A549 (cell line): ENCODE measurements around the gene H2AZ2. TPM values are rescaled to one million over a fixed set of nuclear protein-coding genes. Genes with fewer than 3 reads are reported as not detected.

Experiments used
- ATAC-seq, 2 experiments: fragments of 200-7000 bp in 1 of 2; fragments of >200 bp in 1 of 2; cut with Nextera tagmentation in 1 of 2; cut with Tn5 transposase in 1 of 2; 3 replicates each; pipeline versions ENCODE4 v1.8.0 to v1.9.1; 2018 to 2020; ENCODE audit warnings: mild to moderate bottlenecking in 1 of 2, moderate library complexity in 1 of 2
- CTCF ChIA-PET: fragments of 300-600 bp; sonication (Branson Sonifier 250); formaldehyde crosslinking; extraction: SDS; loops from one replicate; lab custom pipeline; 2021; ENCODE audit warnings: antibody characterized with exemption, inconsistent platforms; lab: Yijun Ruan, JAX
- POLR2A ChIA-PET: fragments of 350-600 bp; formaldehyde crosslinking; extraction: SDS; loops from one replicate; lab custom pipeline; 2021; ENCODE audit warnings: antibody characterized with exemption, inconsistent platforms; lab: Yijun Ruan, JAX
- DNase-seq, 2 experiments: peaks; one replicate each; pipeline versions ENCODE4 v3.0.0 to v3.0.0-alpha.2; 2011 to 2016; ENCODE audit warnings: low read depth in 1 of 2, low spot score in 1 of 2
- FAIRE-seq: peaks from 2 replicates; lab custom pipeline; 2011; peaks lifted over from hg19 to GRCh38; lab: Jason Lieb, UNC
- H3K27ac ChIP-seq, 2 experiments: fragments of >200 bp; sonication (Bioruptor Twin); formaldehyde crosslinking; 3 replicates each; pipeline ENCODE4 v1.5.1; 2016 to 2017
- H3K4me1 ChIP-seq: fragments of >200 bp; sonication (Bioruptor Twin); formaldehyde crosslinking; 3 replicates; pipeline ENCODE4 v1.6.1; 2016
- H3K4me2 ChIP-seq: fragments of >200 bp; sonication (Bioruptor Twin); formaldehyde crosslinking; 3 replicates; pipeline ENCODE4 v1.6.1; 2016
- H3K4me3 ChIP-seq: fragments of >200 bp; sonication (Bioruptor Twin); formaldehyde crosslinking; 3 replicates; pipeline ENCODE4 v1.5.1; 2016
- H3K9me3 ChIP-seq: fragments of >200 bp; sonication (Bioruptor Twin); formaldehyde crosslinking; 3 replicates; pipeline ENCODE4 v1.6.1; 2016
- BHLHE40 ChIP-seq: IDR thresholded peaks from 2 replicates; pipeline ENCODE4 v1.6.1; 2012; ENCODE audit warnings: low read depth, low read length, inconsistent platforms
- CBX8 ChIP-seq: fragments of 200-600 bp; sonication (generic); IDR thresholded peaks from 2 replicates; pipeline ENCODE4 v1.6.1; 2016
- CEBPB ChIP-seq, 2 experiments: fragments of >200 bp in 1 of 2; sonication (Bioruptor Twin) in 1 of 2; formaldehyde crosslinking in 1 of 2; IDR thresholded peaks; 2 replicates each; pipeline ENCODE4 v1.6.1; 2012 to 2016
- EHF ChIP-seq: fragments of 250-450 bp; sonication (Bioruptor Pico); IDR thresholded peaks from 2 replicates; pipeline ENCODE4 v1.5.0; 2020; ENCODE audit warnings: mild to moderate bottlenecking
- EHMT2 ChIP-seq: fragments of 200-600 bp; sonication (generic); IDR thresholded peaks from 2 replicates; pipeline ENCODE4 v1.6.1; 2016; ENCODE audit warnings: antibody characterized with exemption, low read depth, mild to moderate bottlenecking, moderate library complexity
- HOXB5 ChIP-seq: fragments of 250-450 bp; sonication (Bioruptor Pico); IDR thresholded peaks from 2 replicates; pipeline ENCODE4 v1.5.0; 2020; ENCODE audit warnings: mild to moderate bottlenecking, moderate library complexity
- JUN ChIP-seq, 2 experiments: fragments of >200 bp; sonication (Bioruptor Twin); formaldehyde crosslinking; IDR thresholded peaks; 2 replicates in 1 of 2; 3 replicates in 1 of 2; pipeline ENCODE4 v1.6.1; 2016 to 2017
- NFE2L2 ChIP-seq: fragments of 150-350 bp; conservative IDR thresholded peaks from 2 replicates; pipeline ENCODE4 v1.6.1; 2014; ENCODE audit warnings: low read length
- NR3C1 ChIP-seq: fragments of >200 bp; sonication (Bioruptor Twin); formaldehyde crosslinking; IDR thresholded peaks from 3 replicates; pipeline ENCODE4 v1.6.1; 2017
- POLR2AphosphoS2 ChIP-seq: conservative IDR thresholded peaks from 2 replicates; pipeline ENCODE4 v1.6.1; 2012; ENCODE audit warnings: low read length, improper control_type of control experiment, inconsistent platforms
- RCOR1 ChIP-seq: fragments of 150-350 bp; IDR thresholded peaks from 2 replicates; pipeline ENCODE4 v1.6.1; 2014; ENCODE audit warnings: antibody characterized with exemption, low read length, low read depth
- REST ChIP-seq: fragments of 200-600 bp; sonication (generic); IDR thresholded peaks from 2 replicates; pipeline ENCODE4 v1.6.1; 2016; ENCODE audit warnings: antibody characterized with exemption, mild to moderate bottlenecking, moderate library complexity
- ZNF302 ChIP-seq: fragments of 250-450 bp; sonication (Bioruptor Pico); IDR thresholded peaks from 2 replicates; pipeline ENCODE4 v1.9.0; 2021; ENCODE audit warnings: inconsistent platforms, mild to moderate bottlenecking, moderate library complexity
- WGBS: methylation state at CpG from one replicate; pipeline ENCODE4 v1.1.6; 2017; ENCODE audit errors: missing lambda C conversion rate; 5-methylcytosine and 5-hydroxymethylcytosine counted together
- polyA plus RNA-seq, 4 experiments: library from polyadenylated mRNA; depleted of rRNA in 3 of 4; stranded (reverse); fragments of >200 nt; fragmentation: RNase III in 1 of 4; extraction: RNeasy Plus Mini Kit Qiagen cat#74134 plus additional on column Dnase treatment in 1 of 4; gene quantifications; 2 replicates in 3 of 4; 3 replicates in 1 of 4; pipeline ENCODE4 v1.2.3, GENCODE V29; 2011 to 2017
- TF ChIP-seq, protein P1 (sequence below): fragments of 150-350 bp; IDR thresholded peaks from 2 replicates; pipeline ENCODE4 v1.6.1; 2014; ENCODE audit warnings: low read depth, mild to moderate bottlenecking, low read length
- TF ChIP-seq, protein P2 (sequence below): fragments of >200 bp; sonication (Bioruptor Twin); formaldehyde crosslinking; IDR thresholded peaks from 3 replicates; pipeline ENCODE4 v1.6.1; 2016
- TF ChIP-seq, protein P3 (sequence below): fragments of 250-450 bp; sonication (Bioruptor Pico); IDR thresholded peaks from 2 replicates; pipeline ENCODE4 v1.5.0; 2021; ENCODE audit warnings: mild to moderate bottlenecking, moderate library complexity, borderline replicate concordance

Gene H2AZ2
- polyA plus RNA-seq, 2 of the 4 experiments (the other 2 are of a cell fraction) = 241 to 262 TPM

DNA sequence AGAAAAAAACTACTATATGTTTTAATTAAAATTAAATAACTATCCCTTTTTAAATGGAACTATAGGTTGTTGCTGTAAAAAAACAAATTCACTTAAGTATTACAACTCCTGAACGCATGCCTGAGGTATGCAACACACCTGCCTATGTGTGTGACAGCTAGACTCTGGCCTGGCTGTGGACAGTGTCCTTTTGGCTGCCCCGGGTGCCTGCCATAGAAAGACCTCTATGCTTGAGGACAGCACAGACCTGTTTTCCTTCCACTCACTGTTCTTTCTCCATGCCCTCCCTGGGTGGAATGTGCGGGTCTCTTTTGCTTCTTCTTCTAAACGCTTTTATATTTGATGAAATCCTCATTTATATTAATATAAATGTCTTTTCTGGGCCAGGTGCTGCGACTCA, 57.9 kb downstream of the H2AZ2 start:
- DNase-seq = no peak
- H3K4me2 ChIP-seq = no peak overlapping the region
- FAIRE-seq = no peak
- 85% methylated on average over 5 of the region's 5 CpGs for WGBS
- peaks cover 11% of the 10 kb centered on the region; the same call in 2 of the 3 replicates for H3K4me1 ChIP-seq
- no peak for ATAC-seq
- no peak overlapping the region for H3K4me3 ChIP-seq
- no peak overlapping the region for H3K27ac ChIP-seq
- POLR2A ChIA-PET = no interaction called here
- H3K9me3 ChIP-seq = no peaks in the 10 kb centered on the region; the same call in 2 of the 3 replicates
- TF ChIP-seq BHLHE40 = no peak
- TF ChIP-seq, protein P1, sequence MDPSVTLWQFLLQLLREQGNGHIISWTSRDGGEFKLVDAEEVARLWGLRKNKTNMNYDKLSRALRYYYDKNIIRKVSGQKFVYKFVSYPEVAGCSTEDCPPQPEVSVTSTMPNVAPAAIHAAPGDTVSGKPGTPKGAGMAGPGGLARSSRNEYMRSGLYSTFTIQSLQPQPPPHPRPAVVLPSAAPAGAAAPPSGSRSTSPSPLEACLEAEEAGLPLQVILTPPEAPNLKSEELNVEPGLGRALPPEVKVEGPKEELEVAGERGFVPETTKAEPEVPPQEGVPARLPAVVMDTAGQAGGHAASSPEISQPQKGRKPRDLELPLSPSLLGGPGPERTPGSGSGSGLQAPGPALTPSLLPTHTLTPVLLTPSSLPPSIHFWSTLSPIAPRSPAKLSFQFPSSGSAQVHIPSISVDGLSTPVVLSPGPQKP = no peak
- no peak for TF ChIP-seq NR3C1
- TF ChIP-seq HOXB5 = no peak
- no peak for TF ChIP-seq JUN (IDR thresholded peaks at IDR 0.05)
- TF ChIP-seq, protein P2, sequence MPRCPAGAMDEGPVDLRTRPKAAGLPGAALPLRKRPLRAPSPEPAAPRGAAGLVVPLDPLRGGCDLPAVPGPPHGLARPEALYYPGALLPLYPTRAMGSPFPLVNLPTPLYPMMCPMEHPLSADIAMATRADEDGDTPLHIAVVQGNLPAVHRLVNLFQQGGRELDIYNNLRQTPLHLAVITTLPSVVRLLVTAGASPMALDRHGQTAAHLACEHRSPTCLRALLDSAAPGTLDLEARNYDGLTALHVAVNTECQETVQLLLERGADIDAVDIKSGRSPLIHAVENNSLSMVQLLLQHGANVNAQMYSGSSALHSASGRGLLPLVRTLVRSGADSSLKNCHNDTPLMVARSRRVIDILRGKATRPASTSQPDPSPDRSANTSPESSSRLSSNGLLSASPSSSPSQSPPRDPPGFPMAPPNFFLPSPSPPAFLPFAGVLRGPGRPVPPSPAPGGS = no peak
- no peak for TF ChIP-seq ZNF302 (CRISPR knock-in tag)
- no peak for TF ChIP-seq CBX8
- TF ChIP-seq REST = no peak
- no peak for TF ChIP-seq CEBPB (IDR thresholded peaks at IDR 0.05)
- TF ChIP-seq RCOR1 = no peak
- TF ChIP-seq POLR2AphosphoS2 = no peak
- CTCF ChIA-PET = no interaction called here

DNA sequence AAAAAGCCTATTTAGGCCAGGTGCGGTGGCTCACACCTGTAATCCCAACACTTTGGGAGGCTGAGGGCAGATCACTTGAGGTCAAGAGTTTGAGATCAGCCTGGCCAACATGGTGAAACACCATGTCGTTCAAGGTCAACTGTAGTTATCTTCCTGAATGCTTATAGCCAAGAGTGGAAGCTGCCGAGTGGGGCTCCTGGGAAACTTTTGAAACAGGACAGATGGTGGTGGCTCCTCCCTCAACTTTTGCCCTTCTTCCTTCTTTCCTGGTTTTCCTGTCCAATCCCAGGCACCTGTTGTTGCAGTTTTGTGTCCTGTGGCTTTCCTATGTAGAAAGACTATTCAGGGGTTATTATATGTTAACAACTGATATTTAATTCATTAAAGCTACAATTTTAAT, 60.1 kb downstream of the H2AZ2 start:
- no peak for ATAC-seq
- ChIA-PET CTCF (interaction anchor here (0.8 to 1.6 kb wide), 3 partner anchors 9 to 200 kb away, joined by 3 to 5 read pairs (median 3); partner anchors contain the start of gene PPIA), POLR2A (no interaction called here)
- Histone ChIP-seq H3K4me3 (no peak overlapping the region), H3K27ac (no peak overlapping the region), H3K9me3 (peaks cover 18% of the 10 kb centered on the region), H3K4me1 (0 out of 3 replicates have a peak, but pooled peaks cover 3% of the 10 kb centered on the region), H3K4me2 (no peak overlapping the region)
- no peak for DNase-seq
- FAIRE-seq = no peak
- TF ChIP-seq EHMT2 = no peak
- TF ChIP-seq NFE2L2 = no peak
- no peak for TF ChIP-seq CEBPB (IDR thresholded peaks at IDR 0.05)
- TF ChIP-seq JUN (IDR thresholded peaks at IDR 0.05) = no peak
- TF ChIP-seq, protein P3, sequence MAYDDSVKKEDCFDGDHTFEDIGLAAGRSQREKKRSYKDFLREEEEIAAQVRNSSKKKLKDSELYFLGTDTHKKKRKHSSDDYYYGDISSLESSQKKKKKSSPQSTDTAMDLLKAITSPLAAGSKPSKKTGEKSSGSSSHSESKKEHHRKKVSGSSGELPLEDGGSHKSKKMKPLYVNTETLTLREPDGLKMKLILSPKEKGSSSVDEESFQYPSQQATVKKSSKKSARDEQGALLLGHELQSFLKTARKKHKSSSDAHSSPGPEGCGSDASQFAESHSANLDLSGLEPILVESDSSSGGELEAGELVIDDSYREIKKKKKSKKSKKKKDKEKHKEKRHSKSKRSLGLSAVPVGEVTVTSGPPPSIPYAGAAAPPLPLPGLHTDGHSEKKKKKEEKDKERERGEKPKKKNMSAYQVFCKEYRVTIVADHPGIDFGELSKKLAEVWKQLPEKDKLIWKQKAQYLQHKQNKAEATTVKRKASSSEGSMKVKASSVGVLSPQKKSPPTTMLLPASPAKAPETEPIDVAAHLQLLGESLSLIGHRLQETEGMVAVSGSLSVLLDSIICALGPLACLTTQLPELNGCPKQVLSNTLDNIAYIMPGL (CRISPR knock-in tag) = no peak
- TF ChIP-seq EHF = no peak
- whole genome bisulfite sequencing = 89% methylated on average over 3 of the region's 3 CpGs
